IPS-15b (cell line): Measurements from ENCODE around the gene TMEM204.
"Not testable (repeated sequence)": the region's sequence is repeated elsewhere in the genome, so short reads cannot be mapped to it uniquely, and the experiment has no call there.

Experiments used
- H3K27me3 ChIP-seq: one replicate; pipeline ENCODE4 v1.6.1; 2013; ENCODE audit warnings: low read length; ENCODE audit not compliant: control insufficient read depth, insufficient read depth
- H3K36me3 ChIP-seq: one replicate; pipeline ENCODE4 v1.6.1; 2013; ENCODE audit warnings: low read length; ENCODE audit not compliant: control insufficient read depth, insufficient read depth
- H3K4me1 ChIP-seq: one replicate; pipeline ENCODE4 v1.6.1; 2013; ENCODE audit warnings: mild to moderate bottlenecking, low read length; ENCODE audit not compliant: control insufficient read depth, insufficient read depth
- H3K4me3 ChIP-seq: one replicate; pipeline ENCODE4 v1.5.1; 2013; ENCODE audit warnings: low read depth, low read length
- H3K9ac ChIP-seq: one replicate; pipeline ENCODE4 v1.6.1; 2013; ENCODE audit warnings: low read depth, mild to moderate bottlenecking, low read length
- H3K9me3 ChIP-seq: one replicate; pipeline ENCODE4 v1.6.1; 2013; ENCODE audit warnings: mild to moderate bottlenecking, low read length; ENCODE audit not compliant: control insufficient read depth, insufficient read depth

TMEM204 gene

GRCh38 chr16:1575578-1575977, 42.1 kb downstream of the TMEM204 start:
- no peaks in the 10 kb centered on the region for H3K4me1 ChIP-seq
- no peak overlapping the region for H3K4me3 ChIP-seq
- H3K9ac ChIP-seq, result no peak overlapping the region
- no peaks in the 10 kb centered on the region for H3K27me3 ChIP-seq
- H3K36me3 ChIP-seq, result no peaks in the 10 kb centered on the region
- no peaks in the 10 kb centered on the region for H3K9me3 ChIP-seq

GRCh38 chr16:1579214-1579613, 45.7 kb downstream of the TMEM204 start:
- Histone ChIP-seq H3K27me3 (no peaks in the 10 kb centered on the region), H3K36me3 (peaks cover 4% of the 10 kb centered on the region), H3K9ac (no peak overlapping the region)

GRCh38 chr16:1580256-1580655, 46.8 kb downstream of the TMEM204 start:
- H3K36me3 ChIP-seq, result peaks cover 8% of the 10 kb centered on the region
- H3K27me3 ChIP-seq, result no peaks in the 10 kb centered on the region
- no peak overlapping the region for H3K4me3 ChIP-seq
- no peaks in the 10 kb centered on the region for H3K4me1 ChIP-seq
- no peak overlapping the region for H3K9ac ChIP-seq
- no peaks in the 10 kb centered on the region for H3K9me3 ChIP-seq

More at GRCh38 chr16:1579214-1579613, 45.7 kb downstream of the TMEM204 start:
- no peaks in the 10 kb centered on the region for H3K9me3 ChIP-seq
- H3K4me3 ChIP-seq, result no peak overlapping the region
- H3K4me1 ChIP-seq, result no peaks in the 10 kb centered on the region

- Histone ChIP-seq H3K9me3 (no peaks in the 10 kb centered on the region), H3K36me3 (peaks cover 8% of the 10 kb centered on the region), H3K9ac (no peak overlapping the region), H3K4me1 (no peaks in the 10 kb centered on the region), H3K27me3 (no peaks in the 10 kb centered on the region), H3K4me3 (no peak overlapping the region)
Measured at GRCh38 chr16:1580956-1581355, 47.5 kb downstream of the TMEM204 start.

- H3K4me1 ChIP-seq, result no peaks in the 10 kb centered on the region
- H3K27me3 ChIP-seq, result no peaks in the 10 kb centered on the region
- peaks cover 13% of the 10 kb centered on the region for H3K36me3 ChIP-seq
- H3K9ac ChIP-seq, result no peak overlapping the region
- H3K4me3 ChIP-seq, result no peak overlapping the region
- H3K9me3 ChIP-seq, result no peaks in the 10 kb centered on the region
Measured at GRCh38 chr16:1581804-1582203, 48.3 kb downstream of the TMEM204 start.

GRCh38 chr16:1583180-1583579, 49.7 kb downstream of the TMEM204 start:
- H3K4me1 ChIP-seq, result no peaks in the 10 kb centered on the region
- no peak overlapping the region for H3K4me3 ChIP-seq
- peaks cover 19% of the 10 kb centered on the region for H3K36me3 ChIP-seq
- no peak overlapping the region for H3K9ac ChIP-seq
- no peaks in the 10 kb centered on the region for H3K27me3 ChIP-seq
- H3K9me3 ChIP-seq, result no peaks in the 10 kb centered on the region

GRCh38 chr16:1584926-1585484, 51.5 kb downstream of the TMEM204 start:
- Histone ChIP-seq H3K9me3 (no peaks in the 10 kb centered on the region), H3K4me1 (no peaks in the 10 kb centered on the region), H3K27me3 (no peaks in the 10 kb centered on the region), H3K36me3 (peaks cover 22% of the 10 kb centered on the region), H3K4me3 (no peak overlapping the region), H3K9ac (no peak overlapping the region)

- Histone ChIP-seq H3K36me3 (peaks cover 14% of the 10 kb centered on the region), H3K9ac (no peak overlapping the region), H3K9me3 (no peaks in the 10 kb centered on the region), H3K4me1 (no peaks in the 10 kb centered on the region), H3K27me3 (no peaks in the 10 kb centered on the region), H3K4me3 (no peak overlapping the region)
Measured at GRCh38 chr16:1590366-1590765, 56.9 kb downstream of the TMEM204 start.

- peaks cover 12% of the 10 kb centered on the region for H3K36me3 ChIP-seq
- no peaks in the 10 kb centered on the region for H3K4me1 ChIP-seq
- no peak overlapping the region for H3K4me3 ChIP-seq
- no peaks in the 10 kb centered on the region for H3K9me3 ChIP-seq
- no peak overlapping the region for H3K9ac ChIP-seq
- H3K27me3 ChIP-seq, result no peaks in the 10 kb centered on the region
Measured at GRCh38 chr16:1590930-1591705, 57.7 kb downstream of the TMEM204 start.

GRCh38 chr16:1592446-1592845, 59.0 kb downstream of the TMEM204 start:
- Histone ChIP-seq H3K4me3 (no peak overlapping the region), H3K36me3 (peaks cover 3% of the 10 kb centered on the region), H3K4me1 (no peaks in the 10 kb centered on the region), H3K9me3 (no peaks in the 10 kb centered on the region), H3K9ac (no peak overlapping the region), H3K27me3 (no peaks in the 10 kb centered on the region)

GRCh38 chr16:1595511-1595910, 62.0 kb downstream of the TMEM204 start:
- not testable (repeated sequence) for H3K4me3 ChIP-seq, H3K27me3 ChIP-seq, H3K4me1 ChIP-seq, H3K9ac ChIP-seq, H3K9me3 ChIP-seq, H3K36me3 ChIP-seq

- no peaks in the 10 kb centered on the region for H3K4me1 ChIP-seq
- no peaks in the 10 kb centered on the region for H3K27me3 ChIP-seq
- no peaks in the 10 kb centered on the region for H3K9me3 ChIP-seq
- no peak overlapping the region for H3K9ac ChIP-seq
- H3K4me3 ChIP-seq, result no peak overlapping the region
- H3K36me3 ChIP-seq, result no peaks in the 10 kb centered on the region
Measured at GRCh38 chr16:1596516-1596915, 63.0 kb downstream of the TMEM204 start.
